T-helper 22 cell (primary cell): ENCODE results near the gene DNAJC30.
"Not testable (repeated sequence)": the region's sequence is repeated elsewhere in the genome, so short reads cannot be mapped to it uniquely, and the experiment has no call there.

Experiments used
- DNase-seq: peaks from one replicate; pipeline ENCODE4 v3.0.0-alpha.2; 2020; ENCODE audit warnings: low read depth

The DNAJC30 gene

GRCh38 chr7:73680501-73680900 lies 2.8 kb downstream of the DNAJC30 start:
- DNase-seq, result no peak

GRCh38 chr7:73679709-73680108 lies 3.5 kb downstream of the DNAJC30 start:
- DNase-seq, result no peak

GRCh38 chr7:73678862-73679261 lies 4.4 kb downstream of the DNAJC30 start:
- no peak for DNase-seq

- not testable (repeated sequence) for DNase-seq
Observed at GRCh38 chr7:73676062-73676461, 7.2 kb downstream of the DNAJC30 start.

GRCh38 chr7:73674468-73675124 lies 8.7 kb downstream of the DNAJC30 start:
- DNase-seq, result no peak

GRCh38 chr7:73671857-73672445 lies 11.3 kb downstream of the DNAJC30 start:
- DNase-seq, result no peak

- no peak for DNase-seq
Observed at GRCh38 chr7:73671322-73671661, 12.0 kb downstream of the DNAJC30 start.

GRCh38 chr7:73669858-73670385 lies 13.3 kb downstream of the DNAJC30 start:
- DNase-seq, result no peak

- DNase-seq, result no peak
Observed at GRCh38 chr7:73669288-73669701, 14.0 kb downstream of the DNAJC30 start.

- DNase-seq, result no peak
Observed at GRCh38 chr7:73668886-73669230, 14.4 kb downstream of the DNAJC30 start.

GRCh38 chr7:73668103-73668885 lies 15.0 kb downstream of the DNAJC30 start:
- DNase-seq, result no peak

GRCh38 chr7:73667344-73668102 lies 15.7 kb downstream of the DNAJC30 start, which contains the start of gene VPS37D:
TSS of gene VPS37D (plus strand) at chr7:73667831. CDS start at chr7:73667959, 128 bp downstream.
- DNase-seq, result peak; percentile 86

GRCh38 chr7:73663033-73663432 lies 20.2 kb downstream of the DNAJC30 start:
- no peak for DNase-seq

- DNase-seq, result not testable (repeated sequence)
Observed at GRCh38 chr7:73660594-73660993, 22.7 kb downstream of the DNAJC30 start.

- DNase-seq, result no peak
Observed at GRCh38 chr7:73659983-73660382, 23.3 kb downstream of the DNAJC30 start.

- not testable (repeated sequence) for DNase-seq
Observed at GRCh38 chr7:73655309-73655708, 27.9 kb downstream of the DNAJC30 start.

GRCh38 chr7:73652541-73652949 lies 30.7 kb downstream of the DNAJC30 start:
- DNase-seq, result no peak

GRCh38 chr7:73650524-73650923 lies 32.7 kb downstream of the DNAJC30 start:
- no peak for DNase-seq

- DNase-seq, result no peak
Observed at GRCh38 chr7:73649576-73649975, 33.7 kb downstream of the DNAJC30 start.

GRCh38 chr7:73648593-73649332 lies 34.5 kb downstream of the DNAJC30 start:
- DNase-seq, result no peak
